CD4-positive, CD25-positive, alpha-beta regulatory T cell (primary cell): ENCODE data around the gene NR1D2. TPM values are rescaled to one million over a fixed set of nuclear protein-coding genes. Genes with fewer than 3 reads are reported as not detected.
"Not testable (repeated sequence)": the region's sequence is repeated elsewhere in the genome, so short reads cannot be mapped to it uniquely, and the experiment has no call there.

Experiments used
- ATAC-seq, 2 donors: fragments of 150-1000 bp; cut with Tn5 transposase; one replicate each; pipeline ENCODE4 v1.10.0; 2021; ENCODE audit warnings: low read depth in 2 of 2, moderate number of reproducible peaks in 2 of 2, moderate library complexity in 1 of 2
- DNase-seq, 3 donors: peaks; one replicate each; pipeline versions ENCODE4 v3.0.0 to v3.0.0-alpha.2; 2012 to 2022; ENCODE audit warnings: mixed read lengths in 1 of 3
- H3K27ac ChIP-seq: one replicate; pipeline ENCODE4 v1.7.0; 2013; ENCODE audit warnings: mild to moderate bottlenecking, low read length; ENCODE audit not compliant: insufficient read depth, poor library complexity, severe bottlenecking
- H3K27me3 ChIP-seq: one replicate; pipeline ENCODE4 v1.7.0; 2013; ENCODE audit warnings: low read length; ENCODE audit not compliant: control insufficient read depth, insufficient read depth
- H3K36me3 ChIP-seq: one replicate; pipeline ENCODE4 v1.7.0; 2013; ENCODE audit warnings: mild to moderate bottlenecking, low read length, moderate library complexity; ENCODE audit not compliant: control insufficient read depth, insufficient read depth
- H3K4me1 ChIP-seq: 2 replicates; pipeline ENCODE4 v1.7.0; 2013; ENCODE audit warnings: mild to moderate bottlenecking, low read length; ENCODE audit not compliant: insufficient read depth, control insufficient read depth, poor library complexity, severe bottlenecking
- H3K4me3 ChIP-seq: one replicate; pipeline ENCODE4 v1.7.0; 2013; ENCODE audit warnings: low read depth, mild to moderate bottlenecking, low read length, moderate library complexity
- H3K9me3 ChIP-seq, 2 experiments: 1 replicate in 1 of 2; 2 replicates in 1 of 2; pipeline ENCODE4 v1.7.0; 2013; ENCODE audit warnings: low read length in 2 of 2, mild to moderate bottlenecking in 1 of 2, moderate library complexity in 1 of 2; ENCODE audit not compliant: control insufficient read depth in 2 of 2
- H3K27ac Mint-ChIP-seq, 3 donors: one replicate each; pipeline ENCODE4 v1.8.0; 2020 to 2022; ENCODE audit warnings: mild to moderate bottlenecking in 3 of 3, mixed read lengths in 3 of 3, moderate library complexity in 2 of 3
- H3K27me3 Mint-ChIP-seq: one replicate; pipeline ENCODE4 v1.8.0; 2022; ENCODE audit warnings: mild to moderate bottlenecking, mixed read lengths
- H3K36me3 Mint-ChIP-seq: one replicate; pipeline ENCODE4 v1.8.0; 2020; ENCODE audit warnings: mixed read lengths
- H3K4me1 Mint-ChIP-seq, 4 donors: one replicate each; pipeline ENCODE4 v1.8.0; 2020 to 2022; ENCODE audit warnings: mixed read lengths in 4 of 4, mild to moderate bottlenecking in 1 of 4
- H3K4me3 Mint-ChIP-seq, 4 donors: one replicate each; pipeline ENCODE4 v1.8.0; 2020 to 2022; ENCODE audit warnings: mild to moderate bottlenecking in 4 of 4, mixed read lengths in 4 of 4, moderate library complexity in 3 of 4
- H3K9me3 Mint-ChIP-seq, 7 donors: one replicate each; pipeline ENCODE4 v1.8.0; 2020 to 2022; ENCODE audit warnings: mixed read lengths in 7 of 7, mild to moderate bottlenecking in 3 of 7, moderate library complexity in 2 of 7
- polyA plus RNA-seq, 4 donors: library from polyadenylated mRNA; unstranded; fragments of 300-500 nt; fragmentation: Illumina TruSeq; gene quantifications; one replicate each; pipeline ENCODE4 v1.2.3, GENCODE V29; 2021
- total RNA-seq: library from RNA; stranded (reverse); gene quantifications from one replicate; pipeline ENCODE4 v1.2.3, GENCODE V29; 2022

Gene NR1D2
- total and polyA plus RNA-seq, 5 donors from 2014 or later: 35.9 to 113 (median 44.2) TPM

DNA sequence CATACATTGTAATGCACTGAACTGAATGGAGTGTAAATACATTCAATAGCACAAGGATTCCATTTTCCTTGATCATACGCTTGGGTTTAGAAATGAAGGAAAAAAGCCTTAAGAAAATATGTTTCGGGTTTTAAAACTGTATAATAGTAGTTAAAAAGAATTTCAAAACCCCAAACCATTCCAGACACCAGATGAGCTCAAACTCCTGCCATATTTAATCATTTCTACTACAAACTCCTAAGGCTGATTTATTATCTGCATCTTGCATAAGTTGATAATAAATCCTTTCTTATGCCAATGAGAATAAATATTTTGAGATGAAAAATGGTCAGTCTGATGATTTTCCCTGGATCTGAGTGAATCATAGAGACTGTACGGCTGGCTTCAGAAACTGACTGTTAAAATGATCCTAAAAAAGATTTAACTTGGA is 51.0 kb downstream of the NR1D2 start:
- Histone ChIP-seq H3K36me3 (no peaks in the 10 kb centered on the region), H3K9me3 (no peaks in the 10 kb centered on the region), H3K4me3 (no peak overlapping the region), H3K4me1 (no peaks in the 10 kb centered on the region), H3K27me3 (no peaks in the 10 kb centered on the region), H3K27ac (no peak overlapping the region)
- H3K36me3 Mint-ChIP-seq: no peaks in the 10 kb centered on the region
- ATAC-seq (no peak), DNase-seq (no peak)
- H3K4me3 Mint-ChIP-seq: no peak overlapping the region
- peaks cover 17% of the 10 kb centered on the region for H3K27me3 Mint-ChIP-seq
- H3K4me1 Mint-ChIP-seq: peaks cover 0 to 6% (median 2%) of the 10 kb centered on the region in 4 donors
- no peak overlapping the region for H3K27ac Mint-ChIP-seq
- no peaks in the 10 kb centered on the region for H3K9me3 Mint-ChIP-seq

DNA sequence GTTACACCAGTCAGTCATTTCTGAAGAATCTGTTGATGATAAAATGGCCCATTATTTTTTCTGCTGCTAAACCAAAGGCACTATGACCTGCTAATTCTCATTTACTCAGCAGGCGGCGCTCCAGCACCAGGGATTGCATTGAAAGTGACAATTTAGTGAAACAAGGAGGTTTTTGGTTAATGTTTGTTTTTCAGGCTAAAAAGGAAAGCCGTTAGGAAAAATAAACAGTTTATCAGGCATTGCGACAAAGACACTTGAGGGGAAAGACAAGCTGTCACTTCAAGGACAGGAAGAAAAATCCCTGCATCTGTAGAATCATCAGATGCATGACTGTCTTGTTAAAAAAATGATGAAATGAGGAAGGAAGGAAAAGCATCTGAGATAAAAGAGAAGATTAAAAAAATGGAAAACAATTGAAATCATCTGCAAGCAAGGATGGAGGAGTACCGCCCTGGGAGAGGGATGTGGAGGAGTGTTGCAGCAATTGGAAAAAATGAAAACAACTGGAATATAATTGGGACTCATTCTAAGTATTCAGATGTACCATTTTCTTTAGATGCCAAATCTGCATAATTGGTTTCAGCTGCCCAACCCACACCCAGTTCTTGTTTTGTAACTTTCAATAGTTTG is 54.0 kb downstream of the NR1D2 start:
- DNase-seq (peak in 2 of 3 donors; percentile 16 to 46), ATAC-seq (no peak)
- Histone ChIP-seq H3K27ac (no peak overlapping the region), H3K27me3 (no peaks in the 10 kb centered on the region), H3K36me3 (no peaks in the 10 kb centered on the region), H3K9me3 (peaks cover 0 to 1% of the 10 kb centered on the region in 2 experiments), H3K4me3 (no peak overlapping the region), H3K4me1 (no peaks in the 10 kb centered on the region)
- H3K4me1 Mint-ChIP-seq: no peaks in the 10 kb centered on the region
- H3K27ac Mint-ChIP-seq: peak overlapping the region in 1 of 3 donors; percentile 15
- no peak overlapping the region for H3K4me3 Mint-ChIP-seq
- peaks cover 21% of the 10 kb centered on the region for H3K27me3 Mint-ChIP-seq
- peaks cover 0 to 2% (median 0%) of the 10 kb centered on the region in 7 donors for H3K9me3 Mint-ChIP-seq
- H3K36me3 Mint-ChIP-seq: no peaks in the 10 kb centered on the region

DNA sequence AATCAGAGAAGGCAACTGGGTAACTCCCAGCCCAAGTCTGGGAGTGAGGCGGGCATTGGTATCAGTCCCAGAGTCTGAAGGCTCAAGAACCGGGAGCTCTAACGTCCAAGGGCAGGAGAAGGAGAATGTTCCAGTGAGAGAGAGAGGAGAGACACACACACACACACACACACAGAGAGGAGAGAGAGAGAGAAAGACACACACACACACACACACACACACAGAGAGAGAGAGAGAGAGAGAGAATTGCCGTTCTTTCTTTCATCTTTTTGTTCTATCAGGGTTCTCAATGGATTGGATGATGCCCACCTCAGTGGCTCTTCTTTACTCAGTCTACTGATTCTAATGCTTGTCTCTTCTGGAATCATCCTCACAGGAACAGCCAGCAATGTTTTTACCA is 57.0 kb downstream of the NR1D2 start:
- Histone ChIP-seq H3K9me3 (peaks cover 0 to 1% of the 10 kb centered on the region in 2 experiments), H3K27ac (no peak overlapping the region), H3K4me3 (no peak overlapping the region), H3K36me3 (no peaks in the 10 kb centered on the region), H3K4me1 (no peaks in the 10 kb centered on the region), H3K27me3 (no peaks in the 10 kb centered on the region)
- H3K27ac Mint-ChIP-seq: no peak overlapping the region
- DNase-seq (no peak), ATAC-seq (no peak)
- H3K4me1 Mint-ChIP-seq: peaks cover 0 to 5% (median 0%) of the 10 kb centered on the region in 4 donors
- peaks cover 0 to 2% (median 0%) of the 10 kb centered on the region in 7 donors for H3K9me3 Mint-ChIP-seq
- H3K27me3 Mint-ChIP-seq: peaks cover 27% of the 10 kb centered on the region
- no peak overlapping the region for H3K4me3 Mint-ChIP-seq
- H3K36me3 Mint-ChIP-seq: no peaks in the 10 kb centered on the region

DNA sequence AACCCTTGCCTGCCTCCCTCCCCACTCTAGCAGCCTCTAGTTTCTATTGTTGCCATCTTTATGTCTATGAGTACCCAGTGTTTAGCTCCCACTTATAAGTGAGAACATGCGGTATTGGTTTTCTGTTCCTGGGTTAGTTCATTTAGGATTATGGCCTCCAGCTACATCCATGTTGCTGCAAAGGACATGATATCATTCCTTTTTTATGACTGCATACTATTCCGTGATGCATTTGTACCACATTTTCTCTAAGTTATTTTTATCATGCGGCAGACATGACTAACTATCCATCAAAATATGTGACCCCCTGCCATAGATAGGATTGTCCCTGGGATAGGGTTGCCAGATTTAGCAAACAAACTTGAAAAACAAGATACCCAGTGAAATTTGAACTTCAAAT is 58.4 kb downstream of the NR1D2 start:
- ATAC-seq: no peak

DNA sequence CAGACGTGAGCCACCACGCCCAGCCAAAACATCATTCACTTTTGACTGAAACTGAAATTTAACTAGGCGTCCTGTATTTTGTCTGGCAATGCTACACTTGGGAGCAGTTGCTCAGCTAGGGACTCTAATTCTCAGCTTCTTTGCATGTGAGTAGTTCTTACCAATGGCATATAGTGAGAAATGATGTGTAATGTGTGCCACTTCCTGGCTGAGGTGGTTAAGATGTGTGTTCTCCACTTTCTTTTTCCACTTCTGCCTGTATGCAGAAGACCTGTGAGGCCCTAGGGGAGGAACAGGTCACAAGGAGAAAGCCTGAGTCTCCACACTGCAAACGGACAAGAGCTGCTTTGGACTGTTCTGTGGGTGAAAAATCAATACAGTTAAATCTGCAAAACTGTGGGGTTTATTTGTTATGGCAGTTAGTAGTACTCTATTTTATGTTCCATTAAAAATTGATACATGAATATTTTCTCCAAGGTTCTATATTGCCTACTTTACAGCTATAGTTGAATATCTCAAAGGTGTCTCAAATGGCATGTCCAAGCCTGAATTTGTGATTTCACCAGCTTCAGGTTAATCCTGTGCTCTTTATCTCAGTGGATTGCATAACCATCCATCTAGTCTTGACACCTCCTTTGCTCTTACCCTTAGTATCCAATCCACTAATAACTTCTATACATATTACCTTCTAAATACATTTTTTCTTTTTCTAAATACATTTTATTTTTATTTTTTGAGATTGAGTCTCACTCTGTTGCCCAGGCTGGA is 59.3 kb downstream of the NR1D2 start:
- no peak overlapping the region for H3K4me3 ChIP-seq
- H3K9me3 ChIP-seq: peaks cover 0 to 1% of the 10 kb centered on the region in 2 experiments
- DNase-seq (peak in 1 of 3 donors; percentile 37), ATAC-seq (no peak)
- Mint-ChIP-seq H3K36me3 (no peaks in the 10 kb centered on the region), H3K9me3 (peaks cover 0 to 2% (median 0%) of the 10 kb centered on the region in 7 donors), H3K27ac (no peak overlapping the region), H3K27me3 (peaks cover 20% of the 10 kb centered on the region), H3K4me1 (peaks cover 0 to 5% (median 0%) of the 10 kb centered on the region in 4 donors), H3K4me3 (no peak overlapping the region)
- H3K27me3 ChIP-seq: no peaks in the 10 kb centered on the region
- H3K4me1 ChIP-seq: no peaks in the 10 kb centered on the region
- H3K27ac ChIP-seq: no peak overlapping the region
- H3K36me3 ChIP-seq: no peaks in the 10 kb centered on the region

More for the DNA sequence above, 58.4 kb downstream of the NR1D2 start:
- H3K27me3 ChIP-seq: no peaks in the 10 kb centered on the region
- Mint-ChIP-seq H3K4me3 (no peak overlapping the region), H3K9me3 (peaks cover 0 to 2% (median 0%) of the 10 kb centered on the region in 7 donors), H3K4me1 (peaks cover 0 to 5% (median 0%) of the 10 kb centered on the region in 4 donors), H3K27me3 (peaks cover 27% of the 10 kb centered on the region), H3K27ac (no peak overlapping the region), H3K36me3 (no peaks in the 10 kb centered on the region)
- H3K4me3 ChIP-seq: no peak overlapping the region
- no peak for DNase-seq
- no peaks in the 10 kb centered on the region for H3K4me1 ChIP-seq
- peaks cover 0 to 1% of the 10 kb centered on the region in 2 experiments for H3K9me3 ChIP-seq
- no peak overlapping the region for H3K27ac ChIP-seq
- no peaks in the 10 kb centered on the region for H3K36me3 ChIP-seq

DNA sequence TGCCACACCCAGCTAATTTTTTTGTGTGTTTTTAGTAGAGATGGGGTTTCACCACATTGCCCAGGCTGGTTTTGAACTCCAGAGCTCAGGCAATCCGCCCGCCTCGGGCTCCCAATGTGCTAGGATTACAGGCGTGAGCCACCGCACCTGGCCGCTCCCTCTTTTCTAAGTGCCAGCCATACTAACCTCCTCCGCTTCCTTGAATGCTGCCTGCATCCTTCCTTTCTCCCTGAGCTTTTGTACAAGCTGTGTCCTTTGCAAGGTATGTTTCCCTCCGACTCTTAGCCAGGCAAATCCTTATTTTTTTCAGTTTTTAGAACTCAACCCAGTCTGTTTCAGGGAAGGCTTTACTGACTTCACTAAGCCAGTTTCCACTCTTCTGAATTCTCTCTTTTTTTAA is 60.6 kb downstream of the NR1D2 start:
- peaks cover 10% of the 10 kb centered on the region for H3K27me3 Mint-ChIP-seq
- no peak overlapping the region for H3K4me3 Mint-ChIP-seq
- H3K9me3 Mint-ChIP-seq: peaks cover 0 to 2% (median 0%) of the 10 kb centered on the region in 7 donors
- Histone ChIP-seq H3K4me3 (no peak overlapping the region), H3K27me3 (no peaks in the 10 kb centered on the region), H3K27ac (no peak overlapping the region), H3K36me3 (no peaks in the 10 kb centered on the region), H3K9me3 (peaks cover 0 to 1% of the 10 kb centered on the region in 2 experiments), H3K4me1 (no peaks in the 10 kb centered on the region)
- peak overlapping the region in 1 of 3 donors; percentile 67 for H3K27ac Mint-ChIP-seq
- DNase-seq (no peak), ATAC-seq (no peak)
- peaks cover 0 to 5% (median 0%) of the 10 kb centered on the region in 4 donors for H3K4me1 Mint-ChIP-seq
- no peaks in the 10 kb centered on the region for H3K36me3 Mint-ChIP-seq

DNA sequence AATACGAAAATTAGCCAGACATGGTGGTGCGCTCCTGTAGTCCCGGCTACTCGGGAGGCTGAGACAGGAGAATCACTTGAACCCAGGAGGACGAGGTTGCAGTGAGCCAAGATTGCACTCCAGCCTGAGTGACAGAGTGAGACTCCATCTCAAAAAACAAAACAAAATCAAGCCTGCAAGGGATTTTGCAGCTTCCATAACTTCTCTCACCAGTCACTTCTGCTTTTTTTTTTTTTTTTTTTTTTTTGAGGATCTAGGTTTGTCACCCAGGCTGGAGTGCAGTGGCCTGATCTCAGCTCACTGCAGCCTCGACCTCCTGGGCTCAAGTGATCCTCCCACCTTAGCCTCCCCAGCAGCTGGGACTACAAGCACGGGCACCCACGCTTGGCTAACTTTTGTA is 65.7 kb downstream of the NR1D2 start:
- not testable (repeated sequence) for H3K4me3 Mint-ChIP-seq, H3K4me1 Mint-ChIP-seq, H3K27me3 ChIP-seq, H3K9me3 ChIP-seq, H3K4me1 ChIP-seq, H3K27me3 Mint-ChIP-seq, H3K9me3 Mint-ChIP-seq, H3K36me3 Mint-ChIP-seq, ATAC-seq, DNase-seq, H3K36me3 ChIP-seq, H3K27ac Mint-ChIP-seq, H3K4me3 ChIP-seq, H3K27ac ChIP-seq
